ENCODE results near the gene NPHP4. TPM values are rescaled to one million over a fixed set of nuclear protein-coding genes. Genes with fewer than 3 reads are reported as not detected.
A peak's percentile ranks its signal among the peaks of the same experiment; 100 is the strongest.

Gene NPHP4
- total RNA-seq, 2 donors from 2014 or later: 6.9 to 7.7 TPM

GRCh38 chr1:5836776-5837440 is 155.3 kb downstream of the NPHP4 start:
- intact Hi-C loops (cut with DNase I): no loop called here
- DNase-seq (ENCODE audit: low spot score): no peak

- intact Hi-C loops (cut with DNase I): no loop called here
- no peak for DNase-seq (ENCODE audit: low spot score)
These were observed 157.1 kb downstream of the NPHP4 start for GRCh38 chr1:5835179-5835562.

DNA sequence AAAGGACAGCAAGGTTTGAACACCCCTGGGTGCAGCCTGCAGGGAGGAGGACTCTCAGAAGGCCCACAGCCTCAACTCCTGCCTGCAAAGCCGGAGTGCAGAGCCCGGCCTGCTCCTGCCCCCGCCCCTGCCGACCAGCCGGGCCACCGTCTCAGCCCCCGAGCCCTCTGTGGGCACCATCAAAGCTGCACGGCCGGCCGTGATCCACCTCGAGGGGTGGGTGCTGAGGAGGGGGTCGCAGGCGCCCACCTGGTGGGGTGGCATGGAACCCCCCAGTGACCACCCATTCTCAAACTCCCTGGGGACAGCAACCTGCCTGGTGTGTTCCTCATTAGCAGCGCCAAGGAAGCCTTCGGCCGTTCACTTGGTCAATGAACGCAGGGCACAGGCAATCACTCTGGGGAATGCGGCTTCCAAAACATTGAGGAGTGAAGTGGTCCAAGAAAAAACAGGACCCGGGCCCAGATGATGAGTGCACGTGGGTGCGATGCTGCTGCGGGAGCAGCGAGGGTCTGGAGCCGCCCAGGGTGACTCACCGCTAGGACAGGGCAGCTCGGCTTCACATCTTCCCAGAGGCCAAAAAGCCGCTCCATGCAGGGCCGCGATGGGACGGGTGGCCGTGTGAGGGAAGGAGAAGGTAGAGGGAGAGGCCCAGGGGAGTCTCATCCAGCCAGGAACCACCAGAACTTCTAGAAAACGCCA is 157.6 kb downstream of the NPHP4 start:
- no peak for DNase-seq (ENCODE audit: low spot score)
- intact Hi-C loops (cut with DNase I): loop anchor here in 1 of 2 donors (1.0 kb wide), 1 partner anchor 40 kb away; no protein-coding TSS in a partner anchor

DNA sequence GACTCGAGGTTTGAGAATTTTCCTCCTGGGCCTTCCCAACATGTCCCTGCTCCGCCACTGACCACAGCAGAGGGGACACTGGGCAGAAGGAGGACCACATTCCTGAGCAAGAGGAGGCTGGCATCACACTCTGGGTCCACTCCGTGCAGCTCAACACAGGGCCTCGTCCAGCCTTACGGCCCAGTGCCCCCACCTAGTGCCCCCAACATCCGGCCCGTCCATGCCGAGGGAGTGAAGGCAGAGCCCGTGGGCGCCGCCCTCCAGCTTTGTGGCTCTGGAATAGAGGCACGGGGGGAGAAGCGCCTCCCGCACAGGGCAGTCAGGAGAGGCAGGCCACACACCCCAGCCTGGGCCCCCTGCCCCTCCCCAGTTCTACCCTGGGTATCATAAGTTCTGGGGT is 158.3 kb downstream of the NPHP4 start:
- no peak for DNase-seq (ENCODE audit: low spot score)
- intact Hi-C loops (cut with DNase I): loop anchor here in 1 of 2 donors (1.0 kb wide), 1 partner anchor 40 kb away; no protein-coding TSS in a partner anchor

DNA sequence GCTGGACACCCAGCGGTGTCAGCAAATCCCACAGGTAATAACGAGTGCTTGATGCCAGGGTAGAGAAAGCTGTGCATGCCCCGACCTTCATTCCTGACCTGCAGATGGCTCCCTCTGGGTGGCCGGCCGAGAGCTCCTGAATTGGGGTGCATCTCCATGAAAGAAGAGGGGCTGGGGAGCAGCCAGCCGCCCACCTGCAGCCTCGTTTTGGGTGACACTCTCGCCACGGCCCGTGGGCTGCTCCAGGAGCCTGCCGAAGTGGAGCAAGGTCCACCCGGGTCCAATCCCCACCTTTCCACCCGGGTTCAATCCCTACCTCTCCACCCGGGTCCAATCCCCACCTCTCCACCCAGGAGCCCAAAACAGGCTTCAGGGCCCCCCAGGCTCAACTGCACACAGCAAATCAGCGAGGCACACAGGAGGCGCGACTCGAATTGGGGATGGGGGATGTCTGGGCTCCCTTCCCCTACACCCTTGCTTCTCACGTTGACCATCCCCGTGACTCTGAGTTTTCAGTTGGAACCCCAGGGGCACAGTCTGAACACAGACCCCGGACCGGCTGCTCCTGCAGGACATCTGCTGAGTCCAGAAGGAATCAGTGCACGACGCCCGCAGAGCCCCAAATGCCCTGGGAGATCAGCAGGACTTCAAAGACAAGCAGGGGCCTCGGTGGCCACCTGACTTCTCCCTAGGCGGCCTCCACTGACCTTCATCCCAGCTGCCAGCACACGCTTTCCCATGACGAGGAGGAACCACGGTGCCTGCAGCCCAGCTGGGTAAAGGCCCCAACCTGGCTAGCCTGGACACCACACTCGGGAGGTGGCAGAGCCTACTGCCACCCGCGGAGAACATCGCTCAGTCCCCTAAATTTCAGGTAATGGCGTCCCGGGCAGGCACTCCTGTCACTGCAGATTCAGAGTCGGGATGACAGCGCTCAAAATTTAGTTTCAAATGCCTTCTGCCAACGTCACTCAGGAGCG is 159.0 kb downstream of the NPHP4 start:
- no peak for DNase-seq (ENCODE audit: low spot score)
- intact Hi-C loops (cut with DNase I): no loop called here

DNA sequence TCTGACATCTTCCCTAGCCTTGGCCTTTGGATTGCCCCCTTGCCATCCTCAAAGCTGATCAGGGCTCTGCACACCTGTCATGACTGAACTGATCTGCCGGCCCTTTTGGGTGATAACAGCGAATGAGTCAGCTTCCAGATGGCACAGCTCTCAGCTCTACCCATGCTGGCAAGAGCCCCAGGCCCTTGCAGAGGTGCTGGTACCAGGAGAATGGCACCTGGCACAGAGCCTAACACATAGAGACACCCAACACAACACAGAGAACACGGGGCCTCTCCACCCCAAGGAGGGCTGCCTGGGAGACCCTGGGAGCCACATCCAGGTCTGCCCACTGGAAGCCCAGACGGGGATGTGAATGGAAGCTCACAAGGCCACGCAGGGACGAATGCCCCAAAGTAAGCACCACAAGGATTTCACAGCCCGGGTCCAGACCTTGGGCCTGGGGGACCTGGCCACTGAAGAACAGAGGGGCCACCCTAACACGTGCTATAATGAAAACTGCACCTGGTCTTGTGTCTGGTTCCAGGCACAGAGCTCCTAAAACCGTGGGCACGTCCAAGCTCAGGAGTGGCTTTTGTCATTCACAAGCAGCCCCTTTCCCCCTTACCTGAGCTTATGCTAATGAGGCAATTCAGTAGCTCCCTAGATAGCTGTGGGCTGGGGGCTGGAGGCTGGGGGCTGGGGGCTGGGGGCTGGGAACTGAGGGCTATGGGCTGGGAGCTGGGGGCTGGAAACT is 160.5 kb downstream of the NPHP4 start:
- intact Hi-C loops (cut with DNase I): no loop called here
- DNase-seq (ENCODE audit: low spot score): no peak

- intact Hi-C loops (cut with DNase I): no loop called here
These were observed 161.2 kb downstream of the NPHP4 start for GRCh38 chr1:5830771-5831599.

GRCh38 chr1:5829414-5829813 is 162.8 kb downstream of the NPHP4 start:
- no peak for DNase-seq (ENCODE audit: low spot score)
- intact Hi-C loops (cut with DNase I): no loop called here

More at GRCh38 chr1:5830771-5831599, 161.2 kb downstream of the NPHP4 start:
- no peak for DNase-seq (ENCODE audit: low spot score)

GRCh38 chr1:5828308-5828935 is 163.8 kb downstream of the NPHP4 start:
- intact Hi-C loops (cut with DNase I): no loop called here

DNA sequence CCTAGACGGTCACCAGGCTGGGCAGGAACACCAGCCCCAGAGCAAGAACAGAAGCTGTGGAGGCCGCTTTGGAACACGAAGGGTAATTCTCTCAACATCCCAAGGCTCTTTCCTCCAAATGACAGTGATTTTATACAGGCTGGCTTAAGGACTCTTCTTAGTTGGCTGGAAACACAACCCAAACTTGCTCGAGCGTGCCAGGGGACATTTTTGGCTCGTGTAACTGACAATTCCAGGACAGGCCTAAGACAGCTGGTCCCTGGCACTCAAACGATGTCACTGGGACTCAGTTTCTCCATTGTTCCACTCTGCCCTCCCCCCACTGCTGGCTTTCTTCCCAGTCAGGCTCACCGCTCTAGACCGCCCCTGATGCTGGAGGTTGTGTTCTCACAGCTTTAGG is 164.7 kb downstream of the NPHP4 start:
- intact Hi-C loops (cut with DNase I): no loop called here
- DNase-seq (ENCODE audit: low spot score): no peak

More at GRCh38 chr1:5828308-5828935, 163.8 kb downstream of the NPHP4 start:
- DNase-seq (ENCODE audit: low spot score): no peak

DNA sequence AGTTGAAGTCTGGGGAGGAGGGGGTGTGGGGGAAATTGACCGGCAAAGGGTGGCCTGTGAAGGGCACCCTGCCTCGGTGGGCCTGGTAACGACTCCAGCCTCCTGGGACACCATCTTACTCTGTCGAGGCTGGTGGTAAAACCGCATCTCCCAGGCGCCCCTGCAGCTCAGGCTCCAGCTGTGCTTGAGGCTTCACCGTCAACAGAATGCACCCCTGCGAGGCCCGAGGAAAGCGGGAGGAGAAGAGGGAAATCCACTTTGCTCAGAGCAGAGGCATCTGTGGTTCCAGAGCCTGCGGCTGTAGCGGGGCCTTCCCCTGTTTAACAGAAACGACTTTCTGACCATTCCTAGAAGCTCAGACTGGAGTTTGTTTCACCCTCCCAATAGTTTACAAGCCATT is 165.6 kb downstream of the NPHP4 start:
- DNase-seq (ENCODE audit: low spot score): peak; percentile 46
- intact Hi-C loops (cut with DNase I): no loop called here

DNA sequence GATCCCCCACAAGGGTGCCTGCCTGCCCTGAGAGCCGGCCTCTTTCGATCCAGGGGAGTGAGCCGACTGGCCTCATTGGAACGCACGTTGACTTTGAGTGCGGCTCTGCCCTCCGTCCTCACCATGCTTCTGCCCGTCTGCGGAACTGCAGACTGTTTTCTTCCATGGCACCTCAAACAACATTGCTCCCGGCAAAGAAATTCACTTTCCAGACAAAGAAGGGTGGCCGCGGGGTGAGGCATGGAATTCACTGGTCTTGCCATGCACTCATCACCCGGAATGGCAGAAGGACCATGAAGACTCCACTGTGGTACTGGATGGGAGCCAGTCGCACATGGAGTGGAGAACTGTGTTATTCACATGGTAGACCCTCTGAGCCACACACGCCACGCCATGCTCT is 169.5 kb downstream of the NPHP4 start:
- intact Hi-C loops (cut with DNase I): no loop called here
- DNase-seq (ENCODE audit: low spot score): peak; percentile 55

DNA sequence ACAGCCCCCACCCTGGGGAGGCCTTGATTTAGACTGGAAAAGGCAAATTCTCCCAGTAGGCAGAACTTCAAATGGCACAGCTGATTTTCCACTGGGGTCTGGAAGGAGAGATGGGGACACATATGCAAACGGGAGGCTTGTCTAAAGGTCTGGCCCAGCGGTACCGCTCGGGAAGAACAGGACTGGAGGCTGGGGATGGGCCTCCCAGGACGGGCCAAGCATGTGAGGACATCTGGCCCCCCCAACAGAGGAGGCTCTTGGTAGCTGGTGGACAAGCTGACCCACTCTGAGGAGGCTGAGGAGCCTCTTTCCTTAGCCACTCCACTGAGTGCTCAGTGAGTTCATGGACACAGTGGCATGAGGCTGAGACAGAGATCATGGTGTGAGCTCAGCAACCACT is 170.0 kb downstream of the NPHP4 start:
- intact Hi-C loops (cut with DNase I): no loop called here
- DNase-seq (ENCODE audit: low spot score): no peak

- intact Hi-C loops (cut with DNase I): no loop called here
- peak; percentile 55 for DNase-seq (ENCODE audit: low spot score)
These were observed 170.6 kb downstream of the NPHP4 start for GRCh38 chr1:5821540-5822176.

DNA sequence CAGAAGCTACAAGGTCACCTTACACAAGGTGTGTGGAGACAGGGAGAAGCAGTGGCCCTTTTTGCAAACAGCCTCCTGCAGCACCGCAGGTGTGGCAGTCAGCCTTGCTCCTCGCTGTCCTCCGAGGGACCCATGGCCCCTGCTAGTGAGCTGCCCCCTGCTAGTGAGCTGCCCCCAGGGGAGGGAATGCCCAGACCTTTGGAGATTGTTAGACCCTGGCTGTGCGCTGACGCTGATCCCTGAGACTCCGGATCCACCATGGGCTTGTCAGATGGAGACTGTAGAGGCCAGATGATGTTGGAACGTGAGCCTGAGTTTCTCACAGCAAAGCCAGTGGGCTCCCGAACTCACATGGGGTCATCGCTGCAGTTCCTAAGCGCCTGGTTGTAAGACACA is 172.2 kb downstream of the NPHP4 start:
- intact Hi-C loops (cut with DNase I): no loop called here
- peak; percentile 63 for DNase-seq (ENCODE audit: low spot score)

GRCh38 chr1:5819391-5820025 is 172.7 kb downstream of the NPHP4 start:
- intact Hi-C loops (cut with DNase I): no loop called here
- no peak for DNase-seq (ENCODE audit: low spot score)

GRCh38 chr1:5818755-5819154 is 173.5 kb downstream of the NPHP4 start:
- intact Hi-C loops (cut with DNase I): no loop called here
- no peak for DNase-seq (ENCODE audit: low spot score)

Measured in posterior vena cava (tissue), 2 donors.